Hair follicular keratinocyte (primary cell): ENCODE measurements around the gene NUDT4. TPM values are rescaled to one million over a fixed set of nuclear protein-coding genes. Genes with fewer than 3 reads are reported as not detected.

ENCODE experiments used
- total RNA-seq: library from RNA; depleted of rRNA; stranded (reverse); fragments of >200 nt; gene quantifications from 2 replicates; pipeline ENCODE4 v1.2.3, GENCODE V29; 2015

The NUDT4 gene
- total RNA-seq: 33.1 and 44.4 TPM in 2 replicates

DNA sequence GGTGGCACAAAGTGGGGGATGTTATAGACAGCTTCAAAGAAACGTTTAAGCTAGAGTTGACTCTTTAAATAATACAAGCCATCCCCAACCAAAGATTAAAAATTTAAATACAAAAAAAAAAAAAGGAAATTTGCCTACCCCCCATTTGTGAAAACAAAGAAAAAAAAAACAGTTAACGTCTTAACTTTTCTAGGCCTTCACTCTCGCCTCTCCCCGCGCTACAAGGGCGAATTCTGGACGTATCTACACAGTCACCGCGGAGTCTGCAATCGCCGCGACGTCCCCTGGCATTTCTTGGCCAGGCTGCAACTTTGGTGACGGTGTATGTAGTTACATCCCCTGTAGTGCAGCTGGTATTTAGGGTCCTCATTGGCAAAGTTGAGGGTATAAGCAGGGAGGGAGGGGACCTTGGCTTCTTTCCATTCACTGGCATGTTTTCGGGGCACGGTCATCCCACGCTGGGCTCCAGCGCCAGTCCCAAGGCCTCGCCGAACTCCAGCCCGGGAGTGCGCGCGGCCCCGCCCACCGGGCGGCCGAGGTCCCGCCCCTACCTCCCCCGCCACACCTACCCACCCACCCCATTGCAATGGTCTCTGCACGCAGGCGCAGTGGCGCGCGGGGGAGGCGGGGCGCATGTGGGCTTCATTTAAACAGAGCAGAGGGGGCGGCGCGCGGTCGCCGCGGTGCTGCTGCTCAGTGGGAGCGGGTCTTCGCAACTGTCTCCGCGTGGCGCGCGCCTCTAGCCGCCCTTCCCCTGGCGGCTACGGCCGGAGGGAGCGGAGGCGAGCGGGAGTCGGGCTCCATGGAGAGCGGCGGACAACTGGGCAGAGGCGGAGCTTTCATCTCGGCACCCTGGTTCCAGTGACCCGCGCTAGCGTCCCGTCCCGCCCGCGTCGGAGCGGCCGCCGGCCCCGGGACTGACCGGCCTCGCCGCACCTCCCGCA lies at the start of gene NUDT4:
Gene NUDT4, plus strand, starts transcription at position 674 of the 944 bp plus-strand sequence. CDS start 398 bp downstream, outside the sequence.

DNA sequence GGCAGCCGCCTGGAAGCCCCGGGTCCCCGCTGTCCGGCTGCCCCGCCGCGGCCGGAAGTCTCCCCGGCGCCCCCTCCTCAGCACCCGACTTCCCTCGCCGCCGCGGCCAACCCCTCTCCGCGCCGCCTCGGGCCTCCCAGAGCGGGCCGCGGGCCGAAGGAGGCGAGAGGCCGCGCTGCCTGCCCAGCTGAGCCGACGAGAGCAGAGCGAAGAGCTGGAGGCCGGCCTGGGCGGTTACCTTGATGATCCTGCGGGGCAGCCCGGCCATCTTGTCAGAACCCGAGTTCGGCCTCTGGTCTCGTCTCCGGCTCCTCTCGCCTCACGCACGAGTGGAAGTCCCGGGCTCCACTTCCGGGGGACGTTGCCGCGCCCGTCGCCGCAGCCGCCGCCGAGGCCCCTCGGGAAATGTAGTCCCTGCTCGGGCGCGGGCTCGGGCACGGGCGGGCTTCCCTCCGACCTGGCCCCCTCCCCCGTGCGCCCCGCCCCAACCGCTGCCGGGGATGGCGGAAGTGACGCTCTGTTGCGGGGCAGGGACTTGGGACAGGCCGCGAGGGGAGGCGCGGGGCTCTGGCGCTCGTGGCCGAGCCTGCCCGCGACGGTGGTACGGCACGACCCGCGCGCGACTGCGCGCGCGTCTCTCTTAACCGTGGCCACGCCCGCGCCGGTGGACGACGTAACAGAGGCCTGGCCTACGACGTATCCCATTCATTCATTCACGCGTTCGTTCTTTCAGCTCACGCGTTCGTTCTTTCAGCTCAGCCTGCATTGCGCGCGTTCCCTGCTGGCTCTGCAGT lies 64.1 kb downstream of the NUDT4 start, which contains the start of gene UBE2N:
Gene UBE2N, minus strand, starts transcription at position 331 of the 794 bp plus-strand sequence. Its CDS starts 63 bp downstream, at position 268.

Other genes starting within 250 kb of the NUDT4 start
- 81.7 and 129 TPM in 2 replicates for gene UBE2N, start 64.0 kb downstream of the NUDT4 start, total RNA-seq
- 45.2 and 72.4 TPM in 2 replicates for gene MRPL42, start 89.6 kb downstream of the NUDT4 start, total RNA-seq
- 24.1 and 35.1 TPM in 2 replicates for gene SOCS2, start 194.8 kb downstream of the NUDT4 start, total RNA-seq